Measurements from ENCODE around the gene KLHL29.

KLHL29 gene

GRCh38 chr2:23670245-23670592, 285.2 kb downstream of the KLHL29 start:
- TF ChIP-seq TAF1 (IDR thresholded peaks at IDR 0.05; ENCODE audit: borderline replicate concordance, insufficient read depth, low read length) (no peak), REST (IDR thresholded peaks at IDR 0.05; ENCODE audit: insufficient read depth in 1 of 2, low read depth in 2 of 2, low read length in 2 of 2) (no peak), SIN3A (IDR thresholded peaks at IDR 0.05; ENCODE audit: borderline replicate concordance, insufficient read depth, low read length) (no peak), POLR2AphosphoS5 (IDR thresholded peaks at IDR 0.05; ENCODE audit: low read depth, low read length) (no peak), FOXP2 (optimal IDR thresholded peaks at IDR 0.05; ENCODE audit: borderline replicate concordance, extremely low read depth, extremely low read length, insufficient read depth) (no peak)

- TF ChIP-seq TAF1 (IDR thresholded peaks at IDR 0.05; ENCODE audit: borderline replicate concordance, insufficient read depth, low read length) (no peak), FOXP2 (optimal IDR thresholded peaks at IDR 0.05; ENCODE audit: borderline replicate concordance, extremely low read depth, extremely low read length, insufficient read depth) (no peak), REST (IDR thresholded peaks at IDR 0.05; ENCODE audit: insufficient read depth in 1 of 2, low read depth in 2 of 2, low read length in 2 of 2) (no peak), SIN3A (IDR thresholded peaks at IDR 0.05; ENCODE audit: borderline replicate concordance, insufficient read depth, low read length) (no peak), POLR2AphosphoS5 (IDR thresholded peaks at IDR 0.05; ENCODE audit: low read depth, low read length) (no peak)
These were observed 288.1 kb downstream of the KLHL29 start for GRCh38 chr2:23673082-23673481.

- no peak for TF ChIP-seq POLR2AphosphoS5 (IDR thresholded peaks at IDR 0.05; ENCODE audit: low read depth, low read length)
- TF ChIP-seq SIN3A (IDR thresholded peaks at IDR 0.05; ENCODE audit: borderline replicate concordance, insufficient read depth, low read length), result no peak
- TF ChIP-seq REST (IDR thresholded peaks at IDR 0.05; ENCODE audit: insufficient read depth in 1 of 2, low read depth in 2 of 2, low read length in 2 of 2), result peak; percentile 91 to 96
- no peak for TF ChIP-seq FOXP2 (optimal IDR thresholded peaks at IDR 0.05; ENCODE audit: borderline replicate concordance, extremely low read depth, extremely low read length, insufficient read depth)
- no peak for TF ChIP-seq TAF1 (IDR thresholded peaks at IDR 0.05; ENCODE audit: borderline replicate concordance, insufficient read depth, low read length)
These were observed 289.1 kb downstream of the KLHL29 start for GRCh38 chr2:23673830-23674679.

- TF ChIP-seq SIN3A (IDR thresholded peaks at IDR 0.05; ENCODE audit: borderline replicate concordance, insufficient read depth, low read length), result no peak
These were observed 290.5 kb downstream of the KLHL29 start for GRCh38 chr2:23675506-23675905.

- TF ChIP-seq REST (IDR thresholded peaks at IDR 0.05; ENCODE audit: insufficient read depth in 1 of 2, low read depth in 2 of 2, low read length in 2 of 2), result no peak
- TF ChIP-seq POLR2AphosphoS5 (IDR thresholded peaks at IDR 0.05; ENCODE audit: low read depth, low read length), result no peak
- no peak for TF ChIP-seq TAF1 (IDR thresholded peaks at IDR 0.05; ENCODE audit: borderline replicate concordance, insufficient read depth, low read length)
- no peak for TF ChIP-seq SIN3A (IDR thresholded peaks at IDR 0.05; ENCODE audit: borderline replicate concordance, insufficient read depth, low read length)
- TF ChIP-seq FOXP2 (optimal IDR thresholded peaks at IDR 0.05; ENCODE audit: borderline replicate concordance, extremely low read depth, extremely low read length, insufficient read depth), result no peak
These were observed 292.9 kb downstream of the KLHL29 start for GRCh38 chr2:23677836-23678235.
